Stimulated activated CD8-positive, alpha-beta memory T cell treated with anti-CD3 and anti-CD28 coated beads, Interleukin-4, amount 100 ng/mL, for 1 hour (primary cell): ENCODE measurements around the gene AGO3.

Experiments used
- DNase-seq, 2 donors: peaks; one replicate each; pipeline ENCODE4 v3.0.0-alpha.2; 2020; ENCODE audit warnings: low read depth in 2 of 2, low spot score in 1 of 2

AGO3 gene

DNA sequence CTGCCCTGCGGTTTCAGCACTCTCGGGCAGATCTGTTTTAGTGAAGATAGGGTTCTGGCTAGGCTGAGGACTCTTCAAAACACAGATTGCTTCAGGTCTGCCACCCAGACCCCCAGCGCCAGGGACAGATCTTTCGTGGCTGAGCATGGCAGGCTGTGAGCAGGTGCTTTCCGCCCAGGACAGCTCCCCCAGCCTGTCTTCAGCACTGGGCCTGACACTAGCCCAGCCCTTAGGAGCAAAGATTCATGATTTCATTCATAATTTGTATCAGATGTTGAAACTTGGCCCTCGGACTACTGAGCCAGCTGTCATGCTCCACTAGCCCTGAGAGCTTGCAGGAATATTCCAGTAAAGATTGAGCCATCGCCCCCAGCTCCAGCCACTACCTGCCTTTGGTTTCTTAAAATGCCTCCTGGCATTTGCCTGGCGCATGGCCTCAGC, 163.7 kb downstream of the AGO3 start:
- DNase-seq = no peak

DNA sequence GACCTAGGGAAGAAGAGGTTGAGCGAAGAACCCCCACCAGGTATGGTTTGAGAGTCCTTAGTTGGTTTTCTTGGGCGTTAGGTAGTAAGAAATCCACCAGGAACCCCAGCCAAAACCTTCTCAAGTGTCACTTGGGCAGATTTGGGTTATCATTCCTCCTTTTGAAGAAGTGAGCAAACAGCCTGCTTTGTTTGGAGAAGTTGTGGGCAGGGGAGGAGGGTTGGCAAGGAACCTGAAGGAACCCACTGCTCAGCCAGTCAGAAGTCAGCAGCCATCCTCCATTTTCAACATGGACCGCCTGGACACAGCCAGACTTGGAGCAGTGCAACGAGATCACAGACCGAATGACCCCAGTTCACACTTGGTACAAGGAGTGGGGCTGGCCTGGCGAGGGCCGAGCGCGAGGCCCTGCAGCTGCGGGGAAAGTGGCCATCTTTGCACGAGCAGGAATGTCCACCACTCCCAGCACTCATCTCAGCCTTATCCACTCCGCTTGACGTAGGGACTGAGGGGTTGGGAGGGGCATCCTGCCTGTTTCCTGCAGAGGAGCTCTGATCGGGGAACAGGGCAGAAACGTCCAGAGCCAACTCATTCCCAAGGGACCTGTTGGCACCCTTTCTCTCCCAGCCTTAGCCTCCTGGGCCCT, 165.0 kb downstream of the AGO3 start:
- no peak for DNase-seq

DNA sequence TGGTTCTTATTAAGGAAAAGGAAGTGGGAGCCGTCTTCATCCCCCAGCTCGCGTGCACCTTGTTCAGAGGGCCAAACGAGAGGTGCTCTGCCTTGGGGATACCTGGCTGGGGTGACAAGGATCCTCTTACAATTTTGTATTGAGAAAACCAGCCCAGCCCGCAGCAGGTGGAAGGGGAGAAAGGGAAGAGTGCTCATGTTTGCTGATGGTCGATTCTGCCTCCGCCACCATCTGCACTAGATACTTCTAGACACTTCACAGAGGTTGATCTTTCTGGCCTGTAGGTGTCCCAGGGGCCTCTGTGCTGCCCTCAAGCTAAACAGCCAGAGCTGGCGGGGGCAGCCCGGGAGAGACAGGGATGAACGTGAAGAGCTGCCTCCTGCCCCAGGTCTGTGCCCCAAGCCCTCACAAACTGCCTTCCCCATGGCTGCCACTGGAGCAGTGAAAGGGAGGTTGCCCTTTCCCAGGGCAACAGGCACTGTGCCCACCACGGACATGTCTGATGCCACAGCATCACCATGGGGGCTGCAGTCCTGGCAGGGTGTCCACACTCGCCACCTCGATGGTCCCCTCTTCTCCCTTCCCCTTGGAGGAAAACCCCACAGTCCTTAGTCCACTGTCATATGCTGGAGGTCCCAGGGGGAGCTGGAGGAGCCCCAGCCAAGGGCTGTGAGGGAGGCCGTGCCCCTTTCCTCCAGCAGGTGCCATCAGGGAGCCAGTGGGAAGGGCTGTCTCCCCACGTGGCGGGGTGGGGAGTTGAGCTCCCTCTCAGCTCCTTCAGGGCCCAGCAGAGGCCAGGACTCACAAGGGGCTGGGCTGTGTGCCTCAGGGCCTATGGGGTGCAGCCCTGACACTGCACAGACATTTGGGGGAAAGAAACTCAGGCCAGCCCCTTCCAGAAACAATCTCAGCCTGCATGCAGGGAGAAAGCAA, 165.9 kb downstream of the AGO3 start:
- no peak for DNase-seq

DNA sequence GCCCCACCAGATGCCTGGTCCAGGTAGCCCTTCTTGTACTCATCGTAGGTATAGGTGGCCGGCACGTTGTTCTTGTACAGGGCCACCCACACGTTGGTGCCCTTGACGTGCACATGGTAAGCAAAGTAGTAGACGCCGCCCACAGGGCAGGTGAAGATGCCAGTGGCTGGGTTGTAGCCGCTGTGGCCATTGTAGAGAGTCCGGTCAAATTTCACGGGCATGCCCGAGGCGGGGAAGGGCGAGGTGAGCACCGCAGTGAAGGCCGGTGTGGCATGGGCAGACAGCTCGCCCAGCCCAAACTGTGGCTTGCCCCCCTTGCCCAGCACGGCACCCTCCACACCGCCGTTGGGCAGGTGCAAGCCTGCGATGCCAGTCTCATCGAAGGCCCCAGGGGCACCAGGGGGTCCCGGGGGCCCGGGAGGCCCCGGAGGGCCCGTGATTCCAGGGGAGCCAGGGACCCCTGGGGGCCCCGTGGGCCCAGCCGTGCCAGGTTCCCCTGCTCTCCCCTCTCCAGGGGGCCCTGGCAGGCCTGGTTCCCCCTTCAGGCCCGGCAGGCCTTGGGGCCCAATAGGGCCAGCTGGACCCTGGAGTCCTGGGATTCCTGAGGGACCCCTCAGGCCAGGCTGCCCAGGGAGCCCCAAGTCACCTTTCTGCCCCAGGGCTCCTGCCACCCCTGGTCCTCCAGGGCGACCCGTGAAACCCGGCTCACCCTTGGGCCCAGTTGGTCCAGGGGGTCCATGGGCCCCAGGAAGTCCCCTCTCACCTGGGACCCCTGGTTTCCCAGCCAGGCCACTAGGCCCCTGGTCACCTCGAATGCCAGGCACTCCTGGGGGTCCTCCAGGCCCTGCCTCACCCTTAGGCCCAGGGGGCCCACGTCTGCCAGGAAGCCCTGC, 167.0 kb downstream of the AGO3 start:
- DNase-seq = no peak

DNA sequence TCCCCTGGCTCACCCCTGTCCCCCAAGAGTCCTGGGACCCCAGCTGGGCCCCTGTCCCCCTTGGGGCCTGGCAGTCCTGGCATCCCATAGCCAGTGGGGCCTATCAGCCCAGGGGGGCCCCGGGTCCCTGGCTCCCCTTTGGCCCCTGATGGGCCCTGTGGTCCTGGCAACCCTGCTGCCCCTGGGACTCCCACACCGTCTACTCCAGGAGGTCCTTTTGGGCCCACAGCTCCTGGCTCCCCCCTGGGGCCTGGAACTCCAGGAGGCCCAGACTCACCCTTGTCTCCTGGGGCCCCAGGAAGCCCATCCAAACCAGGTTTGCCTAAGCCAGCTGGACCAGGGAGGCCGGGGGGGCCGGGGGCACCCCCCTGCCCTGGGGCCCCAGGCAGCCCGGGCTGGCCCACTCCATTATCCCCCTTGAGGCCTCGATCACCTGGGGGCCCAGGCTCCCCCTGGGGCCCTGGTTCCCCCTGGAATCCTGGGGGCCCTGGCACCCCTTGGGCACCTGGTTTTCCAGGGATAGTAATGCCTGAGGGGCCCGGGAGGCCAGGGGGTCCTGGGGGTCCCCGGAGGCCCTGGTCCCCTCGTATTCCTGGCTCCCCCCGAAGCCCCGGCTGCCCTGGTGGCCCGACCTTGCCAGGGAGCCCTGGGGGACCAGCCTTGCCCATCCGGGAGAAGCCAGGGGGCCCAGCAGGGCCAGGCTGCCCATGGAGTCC, 167.9 kb downstream of the AGO3 start:
- no peak for DNase-seq

DNA sequence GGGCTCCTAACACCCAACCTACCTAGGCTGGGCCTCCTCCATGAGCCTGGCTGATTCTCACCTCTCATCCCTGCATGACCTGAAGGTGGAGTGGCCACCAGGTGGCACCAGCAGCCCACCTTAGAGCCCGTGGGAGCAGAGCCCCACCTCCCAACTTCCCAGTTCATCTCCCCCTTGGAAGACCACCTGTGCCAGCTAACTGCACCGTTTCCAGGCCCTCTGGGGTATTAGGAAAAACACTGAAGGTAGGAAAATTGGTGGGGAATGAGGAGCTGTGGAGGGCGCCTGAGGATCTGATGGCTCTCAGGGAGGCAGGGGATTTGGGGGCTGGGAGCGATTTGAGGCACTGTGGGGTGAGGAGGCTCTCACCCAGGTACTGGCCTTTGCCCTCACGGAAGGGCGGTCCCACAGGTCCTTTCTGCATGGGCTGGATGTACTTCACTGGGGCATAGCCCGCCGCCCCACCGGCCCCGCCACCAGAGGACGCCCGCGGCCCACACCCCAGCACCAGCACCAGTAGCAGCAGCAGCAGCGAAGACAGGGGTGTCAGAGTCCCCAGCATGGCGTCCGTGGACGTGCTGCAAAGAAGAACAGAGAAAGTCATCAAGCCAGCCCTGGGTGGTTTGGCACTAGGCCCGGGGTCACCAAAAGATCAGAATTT, 168.9 kb downstream of the AGO3 start:
- peak; percentile 56 to 62 for DNase-seq

DNA sequence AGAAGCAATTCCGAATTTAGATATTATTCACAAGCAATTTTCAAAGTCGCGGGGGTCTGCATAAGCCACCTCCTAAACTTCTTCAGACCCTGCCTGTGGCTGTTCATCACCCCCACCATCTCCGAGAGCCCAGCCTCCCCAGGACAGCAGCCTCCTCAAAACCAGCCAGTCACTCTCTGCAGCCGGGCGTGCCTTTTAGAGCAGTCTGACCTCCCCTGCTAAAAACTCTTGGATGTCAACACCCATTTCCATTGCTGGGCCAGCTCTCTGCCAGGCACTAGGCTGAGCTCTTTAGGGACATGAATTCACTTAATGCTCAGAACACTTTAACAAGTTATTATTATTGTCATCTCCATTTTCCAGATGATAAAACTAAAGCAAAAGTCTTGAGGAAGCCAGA, 169.5 kb downstream of the AGO3 start:
- no peak for DNase-seq

DNA sequence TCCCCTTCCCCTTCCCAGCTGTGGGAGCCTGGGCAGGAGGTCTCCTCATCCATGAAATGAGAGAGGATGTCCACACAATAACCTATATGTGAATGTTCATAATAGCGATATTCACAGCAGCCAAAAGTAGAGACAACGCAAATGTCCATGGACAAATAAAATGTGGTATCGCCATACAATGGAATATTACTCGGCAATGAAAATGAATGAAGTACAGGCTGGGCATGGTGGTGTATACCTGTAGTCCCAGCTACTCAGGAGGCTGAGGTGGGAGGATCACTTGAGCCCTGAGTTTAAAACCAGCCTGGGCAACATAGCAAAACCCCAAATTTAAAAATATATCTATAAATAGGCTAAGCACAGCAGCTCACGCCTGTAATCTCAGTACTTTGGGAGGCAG, 170.6 kb downstream of the AGO3 start:
- DNase-seq = no peak

DNA sequence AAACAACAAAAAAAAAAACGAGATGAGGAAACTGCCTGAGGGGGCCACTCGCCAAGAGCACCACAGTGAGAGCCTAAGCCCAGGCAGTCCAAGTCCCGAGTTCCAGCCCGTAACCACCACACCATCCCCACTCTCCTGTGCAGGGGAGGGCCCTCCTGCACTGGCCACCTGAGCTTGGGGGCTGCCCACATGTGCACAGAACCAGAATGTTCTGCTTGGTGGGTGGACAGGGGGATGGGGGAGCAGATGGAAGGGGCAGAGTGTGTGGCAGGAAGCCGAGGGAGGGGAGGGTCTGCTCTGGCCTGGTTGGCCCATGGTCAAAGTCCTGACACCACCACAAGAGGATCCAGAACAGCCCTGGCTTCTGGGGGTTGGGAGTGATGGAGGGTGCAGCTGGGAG, 175.4 kb downstream of the AGO3 start:
- DNase-seq = no peak

DNA sequence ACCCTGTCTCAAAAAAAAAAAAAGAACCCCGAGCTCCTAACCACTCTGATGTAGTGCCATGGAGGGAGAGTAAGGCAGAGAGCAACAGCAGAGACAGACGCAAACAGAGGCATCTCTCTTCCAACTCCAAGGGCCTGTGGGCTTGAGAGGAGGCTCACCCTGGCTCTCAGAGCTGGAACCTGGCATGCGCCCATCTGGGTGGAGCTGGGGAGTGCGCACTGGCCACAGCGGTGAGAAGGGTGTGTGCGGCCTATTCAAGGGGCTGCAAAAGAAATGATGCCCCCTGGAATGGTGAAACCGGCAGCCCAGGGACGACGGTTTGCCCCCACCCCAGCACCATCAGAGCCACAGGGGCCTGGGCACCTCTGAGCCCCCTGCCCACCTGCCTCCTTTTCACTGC, 176.5 kb downstream of the AGO3 start:
- DNase-seq = no peak

DNA sequence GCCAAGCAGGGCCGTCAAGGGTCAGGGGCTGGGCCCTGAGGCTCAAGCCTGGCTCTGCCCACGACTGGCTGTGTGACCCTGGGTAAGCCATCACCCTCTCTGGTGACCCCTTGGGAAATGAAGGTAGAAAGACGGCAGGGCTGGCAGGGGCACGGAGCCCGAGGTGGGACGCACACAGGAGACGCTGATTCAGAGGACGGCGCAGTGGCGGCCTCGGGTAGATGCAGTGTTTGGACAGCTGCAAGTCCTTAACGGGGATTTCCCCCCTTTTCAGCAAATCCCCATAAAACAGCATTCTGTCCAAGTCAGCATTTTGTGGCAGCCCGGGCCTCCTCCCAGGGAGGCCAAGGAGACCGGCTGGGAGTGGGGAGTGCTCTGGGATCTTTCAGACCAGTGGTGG, 177.4 kb downstream of the AGO3 start:
- no peak for DNase-seq

DNA sequence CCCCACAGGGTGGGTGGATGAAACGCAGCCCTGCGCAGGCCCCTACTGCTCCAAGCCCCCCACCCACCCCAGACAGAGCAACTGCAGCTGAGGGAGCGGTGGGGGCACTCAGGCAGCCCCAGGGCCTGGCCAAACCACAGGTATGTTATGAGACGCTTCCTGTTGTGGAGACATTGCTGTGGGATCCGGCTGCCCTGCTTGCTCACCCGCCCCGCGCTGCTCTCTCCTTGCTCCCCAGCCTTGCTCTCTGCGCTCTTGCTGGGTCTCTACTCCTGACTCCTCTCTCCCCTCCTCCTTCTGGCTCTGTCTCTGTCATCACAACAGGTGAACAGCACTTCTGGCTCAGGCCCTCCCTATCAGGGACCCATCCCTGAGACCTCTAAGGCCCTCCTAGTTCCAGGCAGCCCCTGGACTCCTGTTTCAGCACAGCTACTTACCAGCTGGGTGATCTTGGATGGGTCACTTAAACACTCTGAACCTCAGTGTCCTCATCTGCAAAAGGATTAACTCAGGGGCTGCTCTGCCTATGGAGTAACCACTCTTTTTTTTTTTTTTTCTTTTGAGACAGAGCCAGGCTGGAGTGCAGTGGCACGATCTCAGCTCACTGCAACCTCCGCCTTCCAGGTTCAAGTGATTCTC, 178.3 kb downstream of the AGO3 start:
- DNase-seq = no peak

DNA sequence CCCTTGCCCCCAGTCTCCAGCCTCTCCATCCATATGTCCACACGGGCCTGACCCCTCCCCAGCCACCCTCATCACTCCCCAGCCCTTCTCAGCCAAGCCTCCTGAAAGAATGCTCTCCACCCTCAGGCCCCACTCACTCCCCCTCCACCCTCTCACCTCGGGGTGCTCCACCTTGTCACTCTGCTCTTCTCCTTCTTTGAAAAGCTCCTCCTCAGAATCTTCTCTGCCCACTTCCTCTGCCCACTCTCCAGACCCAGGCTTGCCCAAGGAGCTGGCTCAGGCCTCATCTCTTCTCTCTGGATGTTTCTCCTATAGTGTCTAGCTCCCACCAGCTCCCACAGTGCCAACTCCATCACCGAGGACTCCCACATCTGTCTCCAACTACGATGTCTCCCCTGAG, 180.2 kb downstream of the AGO3 start:
- no peak for DNase-seq

DNA sequence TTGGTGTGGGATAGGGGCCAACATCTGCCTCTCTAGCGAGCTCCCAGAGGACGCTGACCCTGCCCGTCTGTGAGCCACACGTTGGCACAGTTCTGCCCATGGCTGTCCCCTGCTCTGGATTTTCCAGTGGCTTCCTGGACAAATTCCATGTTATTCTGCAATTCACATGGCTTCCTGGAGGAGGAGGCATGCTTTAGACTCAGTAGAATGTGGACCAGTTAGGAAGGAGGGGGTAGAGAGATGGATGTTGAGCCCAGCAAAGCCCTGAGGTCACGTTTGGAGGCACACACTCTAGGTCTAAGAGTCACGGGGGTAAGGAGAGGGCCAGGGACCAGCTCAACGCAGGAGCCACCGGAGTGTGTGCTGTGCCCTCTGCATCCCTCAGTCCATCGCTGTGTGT, 181.9 kb downstream of the AGO3 start:
- no peak for DNase-seq

DNA sequence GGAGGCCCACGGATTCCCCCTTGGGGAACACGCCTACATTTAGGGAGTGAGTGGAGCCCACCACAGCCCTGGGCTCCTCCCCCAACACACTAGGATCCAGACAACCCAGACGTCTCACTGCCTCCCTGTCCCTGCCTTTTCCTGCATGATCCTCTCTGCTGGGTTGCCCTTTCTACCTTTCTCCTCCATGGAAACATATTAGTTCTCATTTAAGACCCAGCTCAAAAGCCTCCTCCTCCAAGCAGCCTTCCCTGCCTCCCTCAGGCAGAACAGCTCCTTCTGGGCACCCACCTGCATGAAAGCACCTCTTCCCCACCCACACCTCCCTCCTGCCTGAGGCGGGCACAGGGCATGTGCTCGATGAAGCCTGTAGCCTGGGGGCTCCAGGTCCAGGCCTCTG, 183.5 kb downstream of the AGO3 start:
- no peak for DNase-seq

DNA sequence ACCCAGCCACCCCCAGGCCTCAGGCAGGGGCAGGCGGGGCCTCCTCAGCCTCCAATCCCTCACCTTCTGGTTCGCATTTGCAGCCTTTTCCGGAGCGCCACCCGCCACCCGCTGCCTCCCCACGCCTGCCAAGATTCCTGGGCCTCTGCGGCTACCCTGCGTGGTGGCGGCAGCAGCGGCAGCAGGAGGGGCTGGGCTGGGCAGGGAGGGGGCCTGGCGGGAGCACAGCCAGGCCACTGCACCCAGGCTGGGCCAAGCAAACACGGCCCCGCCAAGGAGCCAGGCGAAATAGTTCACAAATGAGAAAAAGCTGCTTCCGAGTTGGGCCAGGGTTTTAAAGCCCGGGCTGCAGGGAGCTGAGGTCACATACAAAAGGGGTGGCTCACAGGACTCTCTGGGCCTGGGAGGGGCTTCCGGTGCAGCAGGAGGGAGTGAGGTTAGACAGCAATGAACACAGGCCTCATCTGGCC, 184.3 kb downstream of the AGO3 start:
- no peak for DNase-seq

DNA sequence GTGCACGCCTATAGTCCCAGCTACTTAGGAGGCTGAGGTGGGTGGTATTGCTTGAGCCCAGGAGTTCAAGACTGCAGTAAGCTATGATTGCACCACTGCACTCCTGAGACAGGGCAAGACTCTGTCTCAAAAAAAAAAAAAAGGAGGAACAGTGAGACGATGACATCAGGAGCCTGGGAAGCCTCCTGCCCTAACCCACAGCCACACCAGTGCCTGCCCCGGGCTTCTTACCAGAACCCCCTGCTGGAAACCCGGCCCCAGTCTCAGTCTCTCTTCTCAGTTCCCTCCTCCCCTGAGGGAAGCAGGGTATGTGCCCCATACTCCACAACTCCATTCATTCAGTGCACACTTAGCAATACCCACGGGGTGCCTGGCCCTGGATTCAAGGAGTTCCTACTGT, 185.0 kb downstream of the AGO3 start:
- DNase-seq = no peak

DNA sequence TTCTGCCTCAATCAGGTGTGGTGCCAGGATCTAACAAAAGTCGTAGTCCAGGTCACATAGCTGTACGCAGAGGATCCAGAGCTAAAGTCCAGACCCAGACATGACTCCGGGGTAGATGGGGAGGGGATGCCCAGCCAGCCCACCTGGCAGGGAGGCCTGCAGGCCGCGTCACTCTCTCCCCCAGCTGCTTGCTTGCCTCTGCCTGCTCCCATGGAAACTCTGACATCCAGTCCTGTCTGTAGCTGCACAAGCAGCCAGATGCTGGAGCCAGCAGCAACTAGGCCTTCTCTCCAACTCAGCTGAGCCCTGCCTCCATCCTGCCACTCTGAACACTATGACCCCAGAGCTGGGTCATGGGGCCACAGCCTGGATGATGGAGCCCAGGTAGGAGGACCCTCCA, 186.0 kb downstream of the AGO3 start:
- no peak for DNase-seq

DNA sequence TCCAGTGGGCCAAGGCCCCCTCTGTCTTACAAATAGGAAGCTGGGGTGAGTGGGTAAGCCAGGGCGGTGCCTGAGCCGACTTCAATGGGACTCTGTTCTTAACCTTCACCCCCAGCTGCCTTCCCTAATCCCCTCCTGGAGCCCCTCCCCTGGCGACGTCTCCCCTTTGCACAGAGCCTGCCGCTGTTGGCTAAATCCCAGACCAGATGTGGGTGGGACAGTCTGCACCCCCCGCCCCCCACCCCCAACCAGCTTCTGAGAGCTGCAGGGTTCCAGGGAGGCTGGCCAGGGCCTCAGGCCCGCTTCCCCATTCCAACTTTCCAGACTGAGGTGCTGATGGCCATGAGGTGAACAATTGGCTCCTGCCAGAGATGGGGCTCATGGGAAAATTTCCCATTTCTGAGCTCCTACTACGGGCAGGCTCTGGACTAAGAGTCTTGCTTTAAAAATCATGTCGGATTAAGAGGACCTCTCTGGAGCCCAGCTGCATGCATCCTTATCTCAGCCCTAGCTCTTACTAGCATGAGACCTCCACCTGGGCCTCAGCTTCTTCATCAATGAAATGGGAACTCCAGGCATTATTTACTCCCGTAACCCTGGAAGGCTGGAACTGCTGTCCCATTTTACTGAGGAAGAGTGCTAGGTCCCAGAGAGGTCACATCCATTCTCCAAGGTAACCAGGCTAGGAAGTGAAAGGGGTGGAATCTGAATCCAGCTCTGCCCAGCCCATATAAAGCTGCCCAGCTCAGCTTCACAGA, 187.7 kb downstream of the AGO3 start:
- no peak for DNase-seq
